GM19099 (cell line): Measurements from ENCODE around the gene CARMIL3.
A peak's percentile ranks its signal among the peaks of the same experiment; 100 is the strongest.

Experiments used
- POLR2A ChIP-seq: IDR thresholded peaks from 3 replicates; pipeline ENCODE4 v1.6.1; 2011; ENCODE audit warnings: low read depth; ENCODE audit not compliant: insufficient read length; ENCODE audit errors: extremely low read depth

CARMIL3 gene

DNA sequence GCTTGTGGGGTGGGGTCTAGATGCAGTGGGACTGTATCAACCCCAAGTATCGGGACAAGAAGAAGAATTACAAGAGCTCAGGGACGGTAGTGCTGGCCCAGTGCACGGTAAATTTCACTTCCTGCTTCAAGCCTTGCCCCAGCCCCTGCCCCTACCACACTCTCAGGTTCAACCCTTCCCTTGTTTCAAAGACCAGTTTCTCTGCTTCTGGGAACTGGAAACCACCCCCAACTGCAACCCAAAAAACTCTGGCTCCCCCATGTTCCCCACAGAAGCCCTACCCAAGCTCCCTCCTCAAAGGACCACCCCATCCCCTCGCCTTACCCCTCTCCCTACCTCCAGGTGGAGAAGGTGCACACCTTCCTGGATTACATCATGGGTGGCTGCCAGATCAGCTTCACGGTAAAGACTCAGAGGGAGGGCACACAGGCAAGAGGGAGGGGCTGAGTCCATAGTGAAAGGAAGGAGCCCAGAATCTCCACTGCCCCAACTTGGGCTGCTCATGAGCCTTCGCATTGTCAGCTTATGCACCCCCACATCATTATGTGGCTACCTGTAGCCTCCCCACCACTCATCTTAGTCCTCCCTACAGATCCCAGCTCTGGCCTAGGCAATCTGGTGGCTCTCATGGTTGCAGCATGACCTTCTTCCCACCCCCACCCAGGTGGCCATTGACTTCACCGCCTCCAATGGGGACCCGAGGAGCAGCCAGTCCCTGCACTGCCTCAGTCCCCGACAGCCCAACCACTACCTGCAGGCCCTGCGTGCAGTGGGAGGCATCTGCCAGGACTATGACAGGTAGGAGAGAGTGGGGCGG, 23.9 kb downstream of the CARMIL3 start:
- TF ChIP-seq POLR2A = no peak

DNA sequence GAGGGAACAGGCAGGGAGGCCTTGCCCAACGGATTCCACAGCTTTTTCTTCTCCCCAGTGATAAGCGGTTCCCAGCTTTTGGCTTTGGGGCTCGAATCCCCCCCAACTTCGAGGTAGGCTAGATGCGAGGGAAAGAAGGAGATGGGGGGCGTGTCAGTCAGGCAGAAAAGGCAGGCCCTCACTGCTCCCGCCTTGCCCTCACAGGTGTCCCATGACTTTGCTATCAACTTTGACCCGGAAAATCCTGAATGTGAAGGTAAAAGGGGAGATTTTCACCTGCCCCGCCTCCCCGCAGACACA, 24.4 kb downstream of the CARMIL3 start:
- TF ChIP-seq POLR2A = no peak

DNA sequence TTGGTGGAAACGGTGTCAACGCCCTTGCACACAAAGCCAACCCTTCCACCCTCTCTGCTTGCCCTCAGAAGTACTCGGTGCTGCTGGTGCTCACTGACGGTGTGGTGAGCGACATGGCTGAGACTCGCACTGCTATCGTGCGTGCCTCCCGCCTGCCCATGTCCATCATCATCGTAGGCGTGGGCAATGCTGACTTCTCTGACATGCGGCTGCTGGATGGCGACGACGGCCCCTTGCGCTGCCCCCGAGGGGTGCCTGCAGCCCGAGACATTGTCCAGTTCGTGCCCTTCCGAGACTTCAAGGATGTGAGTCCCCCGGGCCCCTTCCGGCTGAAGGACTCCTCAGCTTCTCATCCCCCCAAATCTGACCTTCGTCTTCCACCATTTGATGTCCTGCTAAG, 25.3 kb downstream of the CARMIL3 start:
- no peak for TF ChIP-seq POLR2A

GRCh38 chr14:24078146-24078545, 26.3 kb downstream of the CARMIL3 start:
- no peak for TF ChIP-seq POLR2A

DNA sequence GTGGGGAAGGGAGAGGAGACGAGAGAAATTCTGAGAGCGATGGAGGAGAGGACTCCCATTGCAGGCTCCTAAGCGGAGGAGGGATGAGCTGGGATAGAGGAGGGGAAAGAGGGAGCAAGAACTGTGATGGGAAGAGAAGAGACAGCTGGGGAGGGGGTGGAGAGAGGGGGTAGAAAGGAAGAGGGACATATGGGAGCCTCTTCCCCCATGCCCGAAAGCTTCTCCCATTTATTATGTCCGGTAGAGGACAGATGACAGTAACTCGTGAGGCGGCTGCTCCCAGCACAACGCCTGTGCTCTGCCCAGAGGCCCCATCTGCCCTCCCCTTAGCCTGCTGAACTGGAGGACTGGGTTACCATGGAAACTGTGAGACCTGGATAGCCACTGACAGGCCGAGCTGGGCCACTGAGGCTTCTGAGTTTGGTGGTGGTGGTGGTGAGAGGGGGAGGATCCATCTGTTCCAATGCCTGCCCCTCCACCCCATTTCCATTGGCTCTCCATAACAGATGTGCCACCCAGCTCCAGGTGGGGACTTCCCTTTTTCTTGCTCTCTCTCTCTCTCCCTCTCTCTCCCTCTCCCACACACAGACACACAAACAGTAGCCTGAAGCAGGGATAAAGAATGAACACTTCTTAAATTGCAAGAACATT, 27.8 kb downstream of the CARMIL3 start:
- TF ChIP-seq POLR2A = no peak

GRCh38 chr14:24080142-24080530, 28.3 kb downstream of the CARMIL3 start:
- no peak for TF ChIP-seq POLR2A

- TF ChIP-seq POLR2A = peak; percentile 78
Observed at GRCh38 chr14:24080888-24081738, 29.3 kb downstream of the CARMIL3 start.

DNA sequence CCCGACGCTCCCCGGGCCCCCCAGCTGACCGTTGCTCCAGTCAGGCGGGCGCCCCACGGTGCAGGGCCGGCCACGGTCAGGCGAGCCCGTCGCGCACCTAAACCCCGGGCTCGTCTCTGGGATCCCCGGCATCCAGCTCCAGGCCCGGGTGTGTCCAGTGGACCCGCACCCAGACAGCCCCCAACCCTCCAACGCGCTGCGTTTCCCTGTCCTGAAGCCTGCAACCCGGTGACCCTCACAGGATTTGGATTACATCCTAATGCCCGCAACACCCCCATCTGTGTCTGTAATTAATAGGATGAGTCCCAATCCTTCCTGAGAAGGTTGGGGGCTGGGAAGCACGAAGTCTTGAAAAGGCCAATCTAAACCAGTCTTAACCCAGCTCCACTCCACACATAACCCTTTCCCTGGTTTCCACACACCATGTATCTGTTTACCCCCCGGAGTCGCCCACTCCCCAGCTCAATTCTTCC, 30.0 kb downstream of the CARMIL3 start:
- TF ChIP-seq POLR2A = no peak

DNA sequence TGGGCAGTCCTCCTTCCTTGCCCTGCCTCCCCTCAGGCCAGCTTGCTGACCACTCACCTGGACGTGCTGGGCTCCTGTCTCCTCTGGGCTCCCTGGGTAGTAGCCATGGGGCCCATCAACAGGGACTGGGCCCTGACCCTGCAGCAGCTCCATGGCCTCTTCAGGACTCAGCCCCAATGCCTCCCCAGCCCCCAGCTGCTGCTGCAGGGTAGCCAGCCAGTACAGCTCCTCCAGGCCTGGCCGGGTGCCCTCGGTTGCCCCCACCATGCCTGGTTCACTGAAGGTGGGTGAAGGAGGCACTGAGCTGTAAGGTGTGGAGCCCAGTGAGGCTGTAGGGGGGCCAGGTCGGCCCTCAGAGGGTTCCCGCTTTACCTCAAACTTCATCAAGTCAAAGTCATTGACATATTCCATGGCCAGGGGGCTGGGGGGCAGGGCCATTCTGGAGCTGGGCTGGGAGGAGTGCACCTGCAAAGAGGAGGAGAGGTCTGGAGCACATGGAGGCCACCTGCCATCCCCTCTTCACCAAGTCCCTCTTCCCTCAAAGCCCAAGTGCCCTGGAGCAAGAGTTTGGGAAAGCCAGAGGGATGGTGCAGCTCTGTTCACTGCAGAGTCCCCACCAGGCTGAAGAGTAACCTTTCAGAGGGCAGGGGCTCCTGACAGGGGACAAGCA, 30.7 kb downstream of the CARMIL3 start:
- TF ChIP-seq POLR2A = no peak

- no peak for TF ChIP-seq POLR2A
Observed at GRCh38 chr14:24083462-24083861, 31.7 kb downstream of the CARMIL3 start.

DNA sequence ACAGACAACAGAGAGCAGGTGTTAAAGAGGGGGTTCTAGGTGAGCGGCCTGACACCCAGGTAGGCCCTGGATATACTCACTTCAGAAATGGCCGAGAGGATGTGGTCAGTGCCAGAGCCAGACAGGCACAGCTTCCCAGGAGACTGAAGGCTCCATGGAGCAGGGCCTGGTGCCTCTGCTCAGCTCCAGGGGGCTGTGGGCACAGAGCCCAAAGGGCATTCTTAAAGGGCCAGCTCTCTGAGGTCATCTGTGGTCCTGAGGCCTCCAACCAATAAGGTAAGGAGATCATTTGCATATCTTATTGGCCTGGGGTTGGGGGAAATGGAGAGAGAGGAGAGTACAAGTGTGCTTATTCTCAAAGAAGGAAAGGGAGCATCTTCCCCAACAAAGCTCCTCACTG, 32.6 kb downstream of the CARMIL3 start:
- no peak for TF ChIP-seq POLR2A

- no peak for TF ChIP-seq POLR2A
Observed at GRCh38 chr14:24085215-24085614, 33.4 kb downstream of the CARMIL3 start.

- no peak for TF ChIP-seq POLR2A
Observed at GRCh38 chr14:24086193-24086955, 34.6 kb downstream of the CARMIL3 start.

- no peak for TF ChIP-seq POLR2A
Observed at GRCh38 chr14:24087004-24087403, 35.2 kb downstream of the CARMIL3 start.

- no peak for TF ChIP-seq POLR2A
Observed at GRCh38 chr14:24088095-24088494, 36.3 kb downstream of the CARMIL3 start.

DNA sequence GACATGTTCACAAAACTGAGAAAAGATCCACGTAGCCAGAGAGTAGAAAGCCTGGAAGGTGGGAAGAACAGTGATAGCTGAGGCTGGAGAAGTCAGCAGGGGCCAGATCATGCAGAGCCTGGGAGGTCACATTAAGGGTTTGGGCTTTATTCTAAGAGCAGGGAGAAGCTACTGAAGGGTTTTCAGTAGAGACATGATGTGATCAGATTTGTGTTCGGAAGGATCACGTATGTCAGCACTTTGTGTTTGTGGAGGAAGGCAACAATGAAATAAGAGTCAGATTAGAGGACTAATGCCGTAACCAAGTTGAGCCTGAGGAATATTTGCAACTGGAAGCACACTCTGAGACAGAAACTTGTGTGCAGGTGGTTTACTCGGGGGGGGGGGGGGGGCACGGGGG, 38.1 kb downstream of the CARMIL3 start:
- no peak for TF ChIP-seq POLR2A
